Activated CD8-positive, alpha-beta memory T cell treated with anti-CD3 and anti-CD28 coated beads, Interleukin-2, amount 50 U/mL, for 1 hour (primary cell): ENCODE results near the gene C1S.
"Not testable (repeated sequence)": the region's sequence is repeated elsewhere in the genome, so short reads cannot be mapped to it uniquely, and the experiment has no call there.

ENCODE experiments used
- DNase-seq: peaks from one replicate; pipeline ENCODE4 v3.0.0-alpha.2; 2020; ENCODE audit errors: extremely low read depth

Gene C1S

GRCh38 chr12:7046383-7047105, 14.0 kb upstream of the C1S start:
- no peak for DNase-seq

- DNase-seq = no peak
Observed at GRCh38 chr12:7047306-7047705, 13.2 kb upstream of the C1S start.

GRCh38 chr12:7049445-7049951, 11.0 kb upstream of the C1S start:
- DNase-seq = not testable (repeated sequence)

GRCh38 chr12:7049973-7050372, 10.5 kb upstream of the C1S start:
- not testable (repeated sequence) for DNase-seq

GRCh38 chr12:7054925-7055324, 5.6 kb upstream of the C1S start:
- no peak for DNase-seq

GRCh38 chr12:7055736-7056135, 4.8 kb upstream of the C1S start:
- not testable (repeated sequence) for DNase-seq

DNA sequence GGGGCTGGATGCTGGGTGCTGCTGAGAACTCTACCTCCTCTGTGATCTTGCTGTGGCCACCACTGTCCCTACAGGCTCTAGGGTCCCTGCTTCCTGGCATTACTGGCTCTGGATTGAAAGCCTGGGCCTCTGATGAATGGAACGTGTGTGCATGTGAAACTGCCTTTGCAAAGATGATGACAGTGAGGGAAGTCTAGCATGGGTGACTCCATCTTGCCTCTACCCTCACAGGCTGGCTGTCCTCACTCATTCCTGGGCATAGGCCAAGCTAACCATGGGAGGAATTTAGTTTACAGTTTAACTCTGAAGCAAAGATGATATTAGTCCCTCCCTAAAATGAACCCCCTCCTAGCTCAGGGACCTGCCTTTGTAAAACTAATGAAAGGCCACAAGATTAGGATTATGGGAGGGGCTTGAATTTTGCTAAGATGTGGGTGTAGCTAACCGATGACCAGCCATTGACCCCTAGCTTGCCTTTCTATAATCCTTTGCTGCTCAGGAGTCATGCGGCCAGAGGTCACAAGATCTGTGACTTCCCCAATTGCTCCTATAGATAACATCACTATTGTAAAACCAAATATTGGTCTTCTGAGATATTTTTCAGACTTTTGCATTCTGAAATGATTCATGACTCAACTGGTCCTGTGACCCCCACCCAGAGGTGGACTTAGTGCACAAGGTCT, 2.2 kb upstream of the C1S start:
- DNase-seq = no peak

DNA sequence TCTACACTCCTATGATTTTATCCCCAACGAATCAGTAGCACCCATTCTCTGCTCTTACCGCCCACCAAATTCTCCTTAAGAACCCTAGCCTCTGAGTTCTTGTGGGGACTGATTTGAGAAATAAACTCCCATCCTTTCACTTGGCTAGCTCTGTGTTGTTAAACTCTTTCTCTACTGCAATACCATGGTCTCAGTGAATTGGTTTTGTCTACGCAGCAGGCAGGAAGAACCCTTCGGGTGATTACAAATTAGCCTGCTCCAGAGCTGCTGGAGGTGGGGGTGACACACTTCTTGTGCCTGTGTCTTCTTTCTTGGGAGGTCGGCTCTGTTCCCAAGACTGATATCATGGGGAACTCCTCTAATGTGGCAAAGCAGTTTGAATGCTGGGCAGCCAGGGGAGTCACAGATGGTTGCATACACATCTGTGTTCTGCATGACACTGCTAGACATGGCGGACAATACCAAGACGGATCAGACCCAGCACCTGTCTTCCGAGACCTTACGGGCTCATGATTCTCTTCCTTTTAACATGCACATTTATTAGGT, 1.6 kb upstream of the C1S start:
- DNase-seq = no peak

GRCh38 chr12:7059780-7060179, 738 bp upstream of the C1S start:
- no peak for DNase-seq

DNA sequence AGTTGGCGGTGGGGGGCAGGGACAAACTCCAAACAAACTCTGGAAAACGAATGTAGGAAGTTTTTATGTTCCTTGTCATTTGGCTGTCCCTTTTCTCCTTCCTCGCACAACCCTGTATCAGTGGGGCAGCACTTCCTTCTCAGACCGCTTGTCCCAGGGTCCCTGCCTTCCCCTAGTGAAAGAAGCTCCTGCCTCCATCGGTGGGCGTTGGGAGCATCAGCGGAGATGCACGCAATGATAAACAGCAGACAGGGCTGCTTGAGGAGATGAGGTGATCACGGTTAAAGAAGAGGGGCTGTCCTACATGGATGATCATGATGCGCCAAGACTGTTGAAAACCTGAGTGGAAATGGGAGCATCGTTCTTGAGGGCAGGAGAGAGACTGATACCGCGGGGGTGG, 620 bp downstream of the C1S start:
- no peak for DNase-seq

GRCh38 chr12:7061596-7061995, 1.1 kb downstream of the C1S start:
- no peak for DNase-seq

DNA sequence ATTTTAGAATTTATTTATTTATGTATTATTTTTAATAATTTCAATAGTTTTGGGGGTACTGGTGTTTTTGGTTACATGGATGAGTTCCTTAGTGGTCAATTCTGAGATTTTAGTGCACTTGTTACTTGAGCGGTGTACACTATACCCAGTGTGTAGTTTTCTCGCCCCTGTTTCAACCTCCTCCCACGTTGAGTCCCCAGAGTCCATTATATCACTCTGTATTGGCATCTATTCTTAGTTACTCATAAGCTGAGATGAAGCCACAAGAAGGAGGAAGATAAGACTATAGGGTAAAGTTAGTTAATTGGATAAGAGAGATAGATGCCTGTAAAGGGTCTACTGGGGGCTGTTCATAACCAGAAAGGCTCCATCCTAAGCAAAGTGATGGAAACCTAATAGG, 4.0 kb downstream of the C1S start:
- DNase-seq = no peak

- no peak for DNase-seq
Observed at GRCh38 chr12:7065073-7065623, 4.6 kb downstream of the C1S start.

DNA sequence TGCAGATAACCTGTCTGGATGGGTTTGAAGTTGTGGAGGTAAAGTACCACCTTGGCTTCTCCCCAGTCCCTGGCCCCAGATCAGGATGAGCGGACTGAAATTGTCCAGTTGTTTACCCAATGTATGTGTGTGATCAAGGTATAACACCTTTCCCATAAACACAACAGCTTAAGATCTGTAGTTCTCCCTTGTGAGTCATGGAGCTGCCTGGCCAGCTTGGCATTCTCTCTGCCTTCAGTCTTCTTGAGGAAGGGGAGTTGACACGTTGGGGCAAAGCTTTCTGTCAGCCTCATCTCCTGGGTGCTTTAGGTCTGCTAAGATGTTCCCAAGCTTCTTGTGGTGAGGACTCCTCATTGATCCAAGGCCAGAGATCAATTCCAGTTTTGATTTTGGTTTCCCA, 6.1 kb downstream of the C1S start:
- no peak for DNase-seq

GRCh38 chr12:7067096-7067495, 6.6 kb downstream of the C1S start:
- no peak for DNase-seq

GRCh38 chr12:7068240-7068993, 7.9 kb downstream of the C1S start:
- DNase-seq = no peak

DNA sequence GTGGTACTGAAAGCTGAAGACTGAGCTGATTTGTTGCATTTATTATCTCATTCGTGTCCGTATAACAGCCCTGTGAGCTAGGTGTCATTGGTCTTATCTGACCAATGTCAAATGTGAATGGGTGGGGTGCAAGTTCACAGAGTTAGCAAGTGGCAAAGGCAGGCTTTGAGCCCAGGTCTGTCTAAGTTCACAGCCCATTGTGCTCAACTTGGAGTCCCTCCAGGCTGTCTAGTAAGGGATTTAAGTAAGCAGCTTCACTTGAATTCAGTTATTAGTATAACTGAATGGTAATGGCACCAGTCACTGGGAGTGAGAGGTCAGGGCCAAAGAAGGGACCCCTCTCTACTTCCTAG, 8.5 kb downstream of the C1S start:
- DNase-seq = no peak

- no peak for DNase-seq
Observed at GRCh38 chr12:7069386-7069785, 8.9 kb downstream of the C1S start.

GRCh38 chr12:7072035-7072434, 11.5 kb downstream of the C1S start:
- DNase-seq = no peak

- DNase-seq = no peak
Observed at GRCh38 chr12:7072554-7072953, 12.0 kb downstream of the C1S start.

DNA sequence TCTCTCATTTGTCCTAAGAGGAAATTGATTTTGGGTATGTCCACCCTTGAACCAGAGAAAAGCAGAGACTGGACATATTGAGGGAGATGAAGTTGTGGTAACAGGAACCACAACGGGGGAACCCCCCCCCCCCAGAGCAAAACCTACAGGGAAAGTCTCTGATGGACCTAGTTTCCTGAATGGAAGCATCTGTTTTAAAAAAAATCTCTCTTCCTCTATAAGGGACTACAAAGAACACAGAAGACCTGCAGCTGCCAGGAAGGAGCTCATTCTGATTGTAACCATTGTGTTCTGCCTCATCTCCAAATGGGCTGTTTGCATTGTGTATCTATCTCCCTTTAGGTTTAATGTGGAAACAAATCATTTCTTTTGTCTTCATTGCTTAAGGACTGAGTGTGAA, 13.4 kb downstream of the C1S start:
- no peak for DNase-seq

- no peak for DNase-seq
Observed at GRCh38 chr12:7075518-7075917, 15.0 kb downstream of the C1S start.
